GM19455 (cell line): ENCODE results near the gene DYNLT2B.
"Not testable (repeated sequence)": the region's sequence is repeated elsewhere in the genome, so short reads cannot be mapped to it uniquely, and the experiment has no call there.

Source experiments
- ATAC-seq: cut with Tn5 transposase; IDR thresholded peaks from one replicate; pipeline ENCODE4 v1.9.1; 2021; ENCODE audit not compliant: unreplicated experiment

Gene DYNLT2B

GRCh38 chr3:196274585-196274984 is 43.5 kb downstream of the DYNLT2B start:
- ATAC-seq: peak; percentile 86

- no peak for ATAC-seq
These were observed 44.4 kb downstream of the DYNLT2B start for GRCh38 chr3:196273655-196274054.

- no peak for ATAC-seq
These were observed 45.2 kb downstream of the DYNLT2B start for GRCh38 chr3:196272826-196273225.

- no peak for ATAC-seq
These were observed 47.5 kb downstream of the DYNLT2B start for GRCh38 chr3:196270499-196270898.

GRCh38 chr3:196268284-196269163 is 49.5 kb downstream of the DYNLT2B start:
- ATAC-seq: no peak

GRCh38 chr3:196263819-196264218 is 54.2 kb downstream of the DYNLT2B start:
- ATAC-seq: no peak

- ATAC-seq: no peak
These were observed 57.3 kb downstream of the DYNLT2B start for GRCh38 chr3:196260784-196261183.

GRCh38 chr3:196255776-196256175 is 62.3 kb downstream of the DYNLT2B start:
- no peak for ATAC-seq

GRCh38 chr3:196254376-196255283 is 63.4 kb downstream of the DYNLT2B start:
- no peak for ATAC-seq

- ATAC-seq: no peak
These were observed 66.1 kb downstream of the DYNLT2B start for GRCh38 chr3:196251918-196252317.

GRCh38 chr3:196246612-196247308 is 71.3 kb downstream of the DYNLT2B start:
- ATAC-seq: no peak

- not testable (repeated sequence) for ATAC-seq
These were observed 73.9 kb downstream of the DYNLT2B start for GRCh38 chr3:196244166-196244565.

GRCh38 chr3:196241704-196242103 is 76.3 kb downstream of the DYNLT2B start:
- ATAC-seq: no peak
